ENCODE measurements around the gene CHST13. TPM values are rescaled to one million over a fixed set of nuclear protein-coding genes. Genes with fewer than 3 reads are reported as not detected.

CHST13 gene
- polyA plus RNA-seq, 3 donors: 16.6 to 41.8 (median 39.2) TPM

DNA sequence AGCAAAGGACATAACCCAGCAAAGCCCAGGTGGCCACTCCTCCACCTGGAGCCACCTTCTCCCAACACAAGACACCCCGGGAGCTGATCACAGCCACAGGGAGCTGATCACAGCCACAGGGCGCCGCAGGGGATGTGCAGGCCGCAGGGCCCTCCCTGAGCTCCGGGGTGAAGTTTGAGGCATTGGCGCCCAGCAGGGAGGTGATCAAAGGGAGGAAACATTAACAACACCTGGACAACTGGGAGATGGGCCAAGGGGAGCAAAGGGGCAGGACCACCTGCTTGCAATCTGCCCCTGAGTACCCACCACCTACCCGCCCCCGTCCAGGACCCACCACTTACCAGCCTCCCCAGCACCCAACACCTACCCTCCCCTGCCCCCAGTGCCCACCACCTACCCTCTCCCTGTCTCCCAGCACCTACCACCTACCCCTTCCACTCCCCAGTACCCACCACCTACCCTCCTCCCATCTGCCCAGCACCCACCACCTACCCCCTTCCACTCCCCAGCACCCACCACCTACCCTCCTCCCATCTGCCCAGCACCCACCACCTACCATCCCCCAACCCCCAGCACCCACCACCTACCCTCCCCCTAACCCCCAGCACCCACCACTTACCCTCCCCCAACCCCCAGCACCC lies 8.8 kb upstream of the CHST13 start:
- peaks cover 0 to 2% (median 0%) of the 10 kb centered on the region in 3 donors for H3K27me3 Mint-ChIP-seq (ENCODE audit: low read depth in 3 of 3)
- Histone ChIP-seq H3K9me3 (replicated peaks in 1 of 2; ENCODE audit: control insufficient read depth in 1 of 2, insufficient read depth in 1 of 2, low read length in 2 of 2) (no peaks in the 10 kb centered on the region), H3K36me3 (replicated peaks in 1 of 2; ENCODE audit: control insufficient read depth in 1 of 2, insufficient read depth in 2 of 2, low read length in 2 of 2) (no peaks in the 10 kb centered on the region), H3K4me3 (replicated peaks in 1 of 3; ENCODE audit: low read depth in 2 of 3, low read length in 3 of 3) (no peak overlapping the region), H3K79me2 (ENCODE audit: insufficient read depth, low read length) (no peaks in the 10 kb centered on the region), H3K4me2 (replicated peaks; ENCODE audit: extremely low read depth, low read length, poor library complexity, severe bottlenecking) (no peak overlapping the region), H3K27ac (ENCODE audit: low read depth in 1 of 2, low read length in 2 of 2) (no peak overlapping the region), H2AFZ (ENCODE audit: insufficient read depth, low read depth, low read length, poor library complexity, severe bottlenecking) (no peak overlapping the region), H3K4me1 (ENCODE audit: control insufficient read depth in 1 of 2, insufficient read depth in 2 of 2, low read length in 2 of 2) (no peaks in the 10 kb centered on the region), H4K20me1 (ENCODE audit: insufficient read depth, low read length) (no peaks in the 10 kb centered on the region), H3K27me3 (ENCODE audit: control insufficient read depth in 2 of 2, insufficient read depth in 2 of 2, low read length in 2 of 2) (no peaks in the 10 kb centered on the region), H3K9ac (ENCODE audit: insufficient read depth, low read length, poor library complexity, severe bottlenecking) (no peak overlapping the region)
- no peaks in the 10 kb centered on the region for H3K9me3 Mint-ChIP-seq
- no peak for DNase-seq
- no peak overlapping the region for H3K27ac Mint-ChIP-seq
- intact Hi-C loops (cut with micrococcal nuclease): no loop called here
- TF ChIP-seq, protein P1, sequence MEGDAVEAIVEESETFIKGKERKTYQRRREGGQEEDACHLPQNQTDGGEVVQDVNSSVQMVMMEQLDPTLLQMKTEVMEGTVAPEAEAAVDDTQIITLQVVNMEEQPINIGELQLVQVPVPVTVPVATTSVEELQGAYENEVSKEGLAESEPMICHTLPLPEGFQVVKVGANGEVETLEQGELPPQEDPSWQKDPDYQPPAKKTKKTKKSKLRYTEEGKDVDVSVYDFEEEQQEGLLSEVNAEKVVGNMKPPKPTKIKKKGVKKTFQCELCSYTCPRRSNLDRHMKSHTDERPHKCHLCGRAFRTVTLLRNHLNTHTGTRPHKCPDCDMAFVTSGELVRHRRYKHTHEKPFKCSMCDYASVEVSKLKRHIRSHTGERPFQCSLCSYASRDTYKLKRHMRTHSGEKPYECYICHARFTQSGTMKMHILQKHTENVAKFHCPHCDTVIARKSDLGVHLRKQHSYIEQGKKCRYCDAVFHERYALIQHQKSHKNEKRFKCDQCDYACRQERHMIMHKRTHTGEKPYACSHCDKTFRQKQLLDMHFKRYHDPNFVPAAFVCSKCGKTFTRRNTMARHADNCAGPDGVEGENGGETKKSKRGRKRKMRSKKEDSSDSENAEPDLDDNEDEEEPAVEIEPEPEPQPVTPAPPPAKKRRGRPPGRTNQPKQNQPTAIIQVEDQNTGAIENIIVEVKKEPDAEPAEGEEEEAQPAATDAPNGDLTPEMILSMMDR (IDR thresholded peaks at IDR 0.05): no peak
- H3K4me1 Mint-ChIP-seq: no peaks in the 10 kb centered on the region
- 100% methylated on average over 2 of the region's 8 CpGs for whole genome bisulfite sequencing (ENCODE audit: insufficient coverage)
- no peaks in the 10 kb centered on the region for H3K36me3 Mint-ChIP-seq
- no peak overlapping the region for H3K4me3 Mint-ChIP-seq

DNA sequence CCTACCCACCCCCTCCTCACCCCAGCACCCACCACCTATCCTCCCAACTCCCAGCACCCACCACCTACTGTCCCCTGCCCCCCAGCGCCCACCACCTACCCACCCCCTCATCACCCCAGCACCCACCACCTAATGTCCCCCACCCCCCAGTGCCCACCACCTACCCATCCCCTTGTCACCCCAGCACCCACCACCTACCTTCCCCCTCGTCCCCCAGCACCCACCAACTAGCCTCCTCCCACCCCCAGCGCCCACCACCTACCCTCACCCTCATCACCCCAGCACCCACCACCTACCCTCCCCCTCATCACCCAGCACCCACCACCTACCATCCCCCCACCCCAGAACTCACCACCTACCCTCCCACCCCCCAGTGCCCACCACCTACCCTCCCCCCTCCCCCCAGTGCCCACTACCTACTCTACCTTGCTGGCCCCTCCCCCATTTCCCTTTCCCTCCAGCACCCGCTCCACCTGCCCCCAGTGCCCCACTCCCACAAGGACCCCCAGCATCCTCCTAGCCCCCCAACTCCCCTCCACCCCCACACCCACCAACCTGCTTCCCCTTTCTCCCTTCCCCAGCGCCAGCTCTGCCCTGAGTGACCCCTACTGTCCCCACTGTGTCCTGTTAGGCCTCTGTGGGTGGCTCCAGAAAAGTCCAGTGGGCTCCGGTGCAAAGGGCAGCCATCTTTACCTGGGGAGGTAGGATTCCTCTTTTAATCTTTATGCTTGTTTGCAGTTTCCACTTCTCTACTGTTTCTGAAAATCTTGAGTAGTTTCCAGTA lies 7.6 kb upstream of the CHST13 start:
- H3K27me3 ChIP-seq (ENCODE audit: control insufficient read depth in 2 of 2, insufficient read depth in 2 of 2, low read length in 2 of 2): no peaks in the 10 kb centered on the region
- TF ChIP-seq, protein P1 (IDR thresholded peaks at IDR 0.05): no peak
- intact Hi-C loops (cut with micrococcal nuclease): no loop called here

More for the DNA sequence above, 7.6 kb upstream of the CHST13 start:
- Mint-ChIP-seq H3K4me1 (no peaks in the 10 kb centered on the region), H3K36me3 (no peaks in the 10 kb centered on the region), H3K27ac (no peak overlapping the region), H3K9me3 (peaks cover 0 to 1% (median 0%) of the 10 kb centered on the region in 7 donors), H3K27me3 (ENCODE audit: low read depth in 3 of 3) (peaks cover 0 to 3% (median 0%) of the 10 kb centered on the region in 3 donors), H3K4me3 (no peak overlapping the region)
- no peaks in the 10 kb centered on the region for H3K4me1 ChIP-seq (ENCODE audit: control insufficient read depth in 1 of 2, insufficient read depth in 2 of 2, low read length in 2 of 2)
- no peak for DNase-seq
- H4K20me1 ChIP-seq (ENCODE audit: insufficient read depth, low read length): no peaks in the 10 kb centered on the region
- no peak overlapping the region for H2AFZ ChIP-seq (ENCODE audit: insufficient read depth, low read depth, low read length, poor library complexity, severe bottlenecking)
- H3K9me3 ChIP-seq (replicated peaks in 1 of 2; ENCODE audit: control insufficient read depth in 1 of 2, insufficient read depth in 1 of 2, low read length in 2 of 2): no peaks in the 10 kb centered on the region
- H3K4me3 ChIP-seq (replicated peaks in 1 of 3; ENCODE audit: low read depth in 2 of 3, low read length in 3 of 3): no peak overlapping the region
- no peaks in the 10 kb centered on the region for H3K79me2 ChIP-seq (ENCODE audit: insufficient read depth, low read length)
- H3K36me3 ChIP-seq (replicated peaks in 1 of 2; ENCODE audit: control insufficient read depth in 1 of 2, insufficient read depth in 2 of 2, low read length in 2 of 2): no peaks in the 10 kb centered on the region
- no peak overlapping the region for H3K4me2 ChIP-seq (replicated peaks; ENCODE audit: extremely low read depth, low read length, poor library complexity, severe bottlenecking)
- 100% methylated on average over 1 of the region's 6 CpGs for WGBS (ENCODE audit: insufficient coverage)
- H3K27ac ChIP-seq (ENCODE audit: low read depth in 1 of 2, low read length in 2 of 2): no peak overlapping the region
- H3K9ac ChIP-seq (ENCODE audit: insufficient read depth, low read length, poor library complexity, severe bottlenecking): no peak overlapping the region

All from CD14-positive monocyte (primary cell).